Camera-type eye (tissue), 1 donor: ENCODE results near the gene ARHGAP29. TPM values are rescaled to one million over a fixed set of nuclear protein-coding genes. Genes with fewer than 3 reads are reported as not detected.

Experiments used
- total RNA-seq: library from RNA; depleted of rRNA; stranded (reverse); fragments of >200 nt; gene quantifications from one replicate; pipeline ENCODE4 v1.2.3, GENCODE V29; 2014

Gene ARHGAP29
- 71.7 TPM for total RNA-seq

GRCh38 chr1:94237291-94238226, at the start of gene ARHGAP29:
Gene ARHGAP29, minus strand, starts transcription at chr1:94237584. Its CDS starts 5,973 bp downstream, at chr1:94231611.

Other genes with a start within 250 kb of the ARHGAP29 start
- gene ABCA4, start 116.4 kb downstream of the ARHGAP29 start, total RNA-seq = 113 TPM
- gene ABCD3, start 180.8 kb upstream of the ARHGAP29 start, total RNA-seq = 68.4 TPM